OCI-LY1 (cell line): Measurements from ENCODE around the gene GOLGA6D.
"Not testable (repeated sequence)": the region's sequence is repeated elsewhere in the genome, so short reads cannot be mapped to it uniquely, and the experiment has no call there.

Source experiments
- H2AFZ ChIP-seq: fragments of 200-600 bp; sonication (generic), shearing (Covaris generic); 2 replicates; pipeline ENCODE4 v1.6.0; 2014; ENCODE audit warnings: antibody characterized with exemption, mild to moderate bottlenecking, low read length
- H3F3A ChIP-seq: fragments of 200-600 bp; sonication (generic), shearing (Covaris generic); 2 replicates; pipeline ENCODE4 v1.6.0; 2014; ENCODE audit warnings: mild to moderate bottlenecking, antibody characterized with exemption, low read length, moderate library complexity; ENCODE audit not compliant: insufficient read depth
- H3K27ac ChIP-seq: fragments of 200-600 bp; sonication (generic); 2 replicates; pipeline ENCODE4 v1.5.1; 2014; ENCODE audit warnings: low read length, mixed run types, mild to moderate bottlenecking, low read depth; ENCODE audit not compliant: poor library complexity, severe bottlenecking
- H3K27me3 ChIP-seq: fragments of 200-600 bp; sonication (generic); 2 replicates; pipeline ENCODE4 v1.6.0; 2014; ENCODE audit warnings: antibody characterized with exemption, mild to moderate bottlenecking, low read length, moderate library complexity; ENCODE audit not compliant: insufficient read depth
- H3K36me3 ChIP-seq: fragments of 200-600 bp; sonication (generic); 2 replicates; pipeline ENCODE4 v1.6.1; 2014; ENCODE audit warnings: mild to moderate bottlenecking, antibody characterized with exemption, low read length, moderate library complexity, mixed read lengths; ENCODE audit not compliant: insufficient read depth
- H3K4me1 ChIP-seq: fragments of 200-600 bp; sonication (generic); 2 replicates; pipeline ENCODE4 v1.5.1; 2014; ENCODE audit warnings: mild to moderate bottlenecking, low read length, moderate library complexity; ENCODE audit not compliant: insufficient read depth, severe bottlenecking
- H3K4me2 ChIP-seq: fragments of 200-600 bp; sonication (generic), shearing (Covaris generic); 2 replicates; pipeline ENCODE4 v1.6.1; 2014; ENCODE audit warnings: low read length
- H3K4me3 ChIP-seq: fragments of 200-600 bp; sonication (generic); 2 replicates; pipeline ENCODE4 v1.5.1; 2014; ENCODE audit warnings: low read length, low read depth, mild to moderate bottlenecking, mixed read lengths; ENCODE audit not compliant: poor library complexity, severe bottlenecking
- H3K79me2 ChIP-seq: fragments of 200-600 bp; shearing (Covaris generic); 2 replicates; pipeline ENCODE4 v1.6.1; 2016; ENCODE audit warnings: mixed run types, low read length, mixed read lengths; ENCODE audit not compliant: insufficient read depth
- H3K9ac ChIP-seq: fragments of 200-600 bp; sonication (generic), shearing (Covaris generic); 2 replicates; pipeline ENCODE4 v1.6.1; 2014; ENCODE audit warnings: mild to moderate bottlenecking, low read length, mixed read lengths
- H3K9me2 ChIP-seq: fragments of 200-600 bp; sonication (generic), shearing (Covaris generic); 2 replicates; pipeline ENCODE4 v1.6.1; 2014; ENCODE audit warnings: low read depth, mild to moderate bottlenecking, low read length, mixed read lengths
- H3K9me3 ChIP-seq: fragments of 200-600 bp; shearing (Covaris generic); 2 replicates; pipeline ENCODE4 v1.6.1; 2014; ENCODE audit warnings: low read length, mixed read lengths
- H4K20me1 ChIP-seq: fragments of 200-600 bp; sonication (generic), shearing (Covaris generic); 2 replicates; pipeline ENCODE4 v1.6.0; 2016; ENCODE audit warnings: mild to moderate bottlenecking, low read length; ENCODE audit not compliant: insufficient read depth
- EZH2 ChIP-seq: fragments of 200-600 bp; sonication (generic), shearing (Covaris generic); IDR thresholded peaks from 2 replicates; pipeline ENCODE4 v1.8.0; 2017; ENCODE audit warnings: borderline replicate concordance, mixed run types, mild to moderate bottlenecking, antibody characterized with exemption, low read length, moderate library complexity, mixed read lengths
- TF ChIP-seq, protein P1 (sequence below): fragments of 200-600 bp; sonication (generic), shearing (Covaris generic); IDR thresholded peaks from 2 replicates; pipeline ENCODE4 v1.5.1; 2017; ENCODE audit warnings: mild to moderate bottlenecking, antibody characterized with exemption, low read length, moderate library complexity, mixed read lengths

Gene GOLGA6D

DNA sequence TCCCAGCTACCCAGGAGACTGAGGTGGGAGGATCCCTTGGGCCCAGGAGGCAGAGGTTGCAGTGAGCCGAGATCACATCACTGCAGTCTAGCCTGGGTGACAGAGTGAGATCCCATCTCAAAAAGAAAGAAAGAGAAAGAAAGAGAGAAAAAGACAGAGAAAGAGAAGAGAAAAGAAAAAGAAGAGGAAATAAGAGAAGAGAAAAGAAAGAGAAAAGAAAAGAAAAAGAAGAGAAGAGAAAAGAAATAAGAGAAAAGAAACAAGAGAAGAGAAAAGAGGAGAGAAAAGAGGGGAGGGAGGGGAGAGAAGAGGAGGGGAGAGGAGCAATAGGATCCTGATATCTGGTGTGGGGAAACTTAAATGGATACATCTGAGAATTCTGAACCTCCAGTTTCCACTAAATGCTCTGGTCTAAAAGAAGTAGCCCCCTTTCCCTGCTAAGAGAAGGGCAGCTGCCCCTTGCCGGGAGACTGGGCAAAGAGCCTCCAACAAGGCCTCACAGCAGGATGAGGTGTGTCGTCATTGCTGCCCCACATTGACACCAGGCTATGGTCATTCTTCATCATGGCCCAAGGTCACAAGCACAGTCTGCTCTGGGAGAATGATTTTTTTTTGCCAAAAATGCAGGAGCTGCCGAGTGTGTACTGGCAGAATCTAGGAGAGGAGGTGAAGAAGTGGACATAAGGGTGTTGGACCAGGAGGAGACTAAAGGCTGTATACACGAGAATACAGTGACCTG lies 32.1 kb downstream of the GOLGA6D start:
- no peak overlapping the region for H3K27ac ChIP-seq
- no peaks in the 10 kb centered on the region for H3K36me3 ChIP-seq
- no peak overlapping the region for H2AFZ ChIP-seq
- TF ChIP-seq, protein P1, sequence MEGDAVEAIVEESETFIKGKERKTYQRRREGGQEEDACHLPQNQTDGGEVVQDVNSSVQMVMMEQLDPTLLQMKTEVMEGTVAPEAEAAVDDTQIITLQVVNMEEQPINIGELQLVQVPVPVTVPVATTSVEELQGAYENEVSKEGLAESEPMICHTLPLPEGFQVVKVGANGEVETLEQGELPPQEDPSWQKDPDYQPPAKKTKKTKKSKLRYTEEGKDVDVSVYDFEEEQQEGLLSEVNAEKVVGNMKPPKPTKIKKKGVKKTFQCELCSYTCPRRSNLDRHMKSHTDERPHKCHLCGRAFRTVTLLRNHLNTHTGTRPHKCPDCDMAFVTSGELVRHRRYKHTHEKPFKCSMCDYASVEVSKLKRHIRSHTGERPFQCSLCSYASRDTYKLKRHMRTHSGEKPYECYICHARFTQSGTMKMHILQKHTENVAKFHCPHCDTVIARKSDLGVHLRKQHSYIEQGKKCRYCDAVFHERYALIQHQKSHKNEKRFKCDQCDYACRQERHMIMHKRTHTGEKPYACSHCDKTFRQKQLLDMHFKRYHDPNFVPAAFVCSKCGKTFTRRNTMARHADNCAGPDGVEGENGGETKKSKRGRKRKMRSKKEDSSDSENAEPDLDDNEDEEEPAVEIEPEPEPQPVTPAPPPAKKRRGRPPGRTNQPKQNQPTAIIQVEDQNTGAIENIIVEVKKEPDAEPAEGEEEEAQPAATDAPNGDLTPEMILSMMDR: no peak
- no peak for TF ChIP-seq EZH2
- H3K27me3 ChIP-seq: no peaks in the 10 kb centered on the region
- no peaks in the 10 kb centered on the region for H3K9me2 ChIP-seq
- H3K79me2 ChIP-seq: no peaks in the 10 kb centered on the region
- H4K20me1 ChIP-seq: no peaks in the 10 kb centered on the region
- H3F3A ChIP-seq: no peaks in the 10 kb centered on the region
- no peak overlapping the region for H3K4me3 ChIP-seq
- no peaks in the 10 kb centered on the region for H3K9me3 ChIP-seq
- no peak overlapping the region for H3K4me2 ChIP-seq
- H3K4me1 ChIP-seq: no peaks in the 10 kb centered on the region
- H3K9ac ChIP-seq: no peak overlapping the region

DNA sequence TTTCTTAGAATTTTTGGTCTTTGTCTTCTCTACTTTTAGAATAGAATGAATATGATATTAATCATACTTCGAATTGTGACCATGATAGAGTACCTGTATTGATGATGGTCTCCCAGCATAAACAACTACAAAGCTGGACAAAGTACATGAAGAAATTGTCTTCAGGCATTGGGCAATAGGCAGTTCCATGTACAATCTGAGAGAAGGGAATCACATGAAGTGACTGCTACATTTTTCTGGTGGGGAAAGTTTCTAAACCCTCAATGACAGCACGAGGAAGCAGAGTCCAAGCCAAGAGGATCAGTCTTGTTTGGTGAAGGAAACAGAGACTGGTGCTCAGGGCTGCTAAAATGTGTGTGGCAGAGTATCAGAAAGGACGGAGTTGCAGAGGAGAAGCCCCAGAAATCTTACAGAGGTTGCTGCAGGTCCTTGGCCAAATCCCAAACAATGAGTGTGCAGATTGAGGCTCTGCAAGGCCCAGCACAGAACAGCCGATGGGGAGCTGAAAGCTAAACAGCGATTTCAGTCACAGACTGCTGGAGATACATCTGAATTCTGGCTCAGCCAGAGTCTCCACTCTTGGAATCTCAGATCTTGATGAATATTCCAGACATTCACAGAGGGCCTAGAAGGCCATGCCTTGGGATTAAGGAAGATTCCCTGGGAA lies 36.7 kb downstream of the GOLGA6D start:
- H3K79me2 ChIP-seq, H3F3A ChIP-seq, H3K27me3 ChIP-seq, H3K9me2 ChIP-seq, H3K9ac ChIP-seq, H3K4me3 ChIP-seq, H4K20me1 ChIP-seq, H3K4me2 ChIP-seq, H2AFZ ChIP-seq, H3K9me3 ChIP-seq, H3K4me1 ChIP-seq, H3K27ac ChIP-seq, H3K36me3 ChIP-seq: not testable (repeated sequence)

DNA sequence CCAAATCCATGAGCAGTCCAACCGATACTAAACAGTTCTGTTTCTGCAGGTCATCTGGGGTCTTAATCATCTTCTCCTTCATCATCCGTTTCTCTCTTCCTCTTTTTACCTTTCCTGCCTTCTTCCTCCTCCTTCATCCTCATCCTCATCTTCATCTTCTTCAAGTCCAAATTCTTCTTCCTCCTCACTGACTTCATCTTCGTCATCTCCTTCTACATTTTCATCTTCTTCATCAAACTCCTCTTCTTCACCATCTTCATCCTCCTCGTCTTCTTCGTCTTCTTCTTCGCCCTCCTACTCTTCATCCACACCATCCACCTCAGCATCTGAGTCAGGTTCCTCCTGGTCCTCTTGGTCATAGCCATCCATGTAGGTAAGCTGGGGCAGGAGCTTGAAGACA lies 39.1 kb downstream of the GOLGA6D start:
- H3K4me2 ChIP-seq: no peak overlapping the region

More for the DNA sequence above, 39.1 kb downstream of the GOLGA6D start:
- H3K4me3 ChIP-seq: no peak overlapping the region
- no peaks in the 10 kb centered on the region for H4K20me1 ChIP-seq
- H3K27me3 ChIP-seq: no peaks in the 10 kb centered on the region
- H3K9me3 ChIP-seq: no peaks in the 10 kb centered on the region
- H3K4me1 ChIP-seq: no peaks in the 10 kb centered on the region
- H3K36me3 ChIP-seq: no peaks in the 10 kb centered on the region
- H3F3A ChIP-seq: no peaks in the 10 kb centered on the region
- H3K9me2 ChIP-seq: no peaks in the 10 kb centered on the region
- H2AFZ ChIP-seq: no peak overlapping the region
- no peaks in the 10 kb centered on the region for H3K79me2 ChIP-seq
- H3K27ac ChIP-seq: no peak overlapping the region
- TF ChIP-seq, protein P1: no peak
- TF ChIP-seq EZH2: no peak
- no peak overlapping the region for H3K9ac ChIP-seq
